Right lobe of liver (tissue), 6 donors: ENCODE results near the gene HSDL1. TPM values are rescaled to one million over a fixed set of nuclear protein-coding genes. Genes with fewer than 3 reads are reported as not detected.
"Not testable (repeated sequence)": the region's sequence is repeated elsewhere in the genome, so short reads cannot be mapped to it uniquely, and the experiment has no call there.

Experiments used
- ATAC-seq, 4 donors: fragments of 200-7000 bp; cut with Tn5 transposase; one replicate each; pipeline ENCODE4 v1.9.1; 2020; ENCODE audit warnings: mild to moderate bottlenecking in 4 of 4, moderate library complexity in 4 of 4
- DNase-seq, 3 donors: peaks; one replicate each; pipeline ENCODE4 v3.0.0-alpha.2; 2020
- H3K27ac ChIP-seq, 3 donors: fragments of 200-600 bp; one replicate each; pipeline ENCODE4 v1.8.0; 2022
- H3K27me3 ChIP-seq, 2 donors: fragments of 200-600 bp; one replicate each; pipeline ENCODE4 v1.8.0; 2022
- H3K36me3 ChIP-seq, 4 donors: fragments of 200-600 bp; sonication (generic) in 1 of 4; one replicate each; pipeline versions ENCODE4 v1.5.1 to v1.8.0; 2017 to 2022; ENCODE audit warnings: control low read depth in 1 of 4
- H3K4me1 ChIP-seq, 4 donors: fragments of 200-600 bp; sonication (generic) in 1 of 4; one replicate each; pipeline versions ENCODE4 v1.5.1 to v1.8.0; 2017 to 2022; ENCODE audit warnings: control low read depth in 1 of 4
- H3K4me3 ChIP-seq, 3 donors: fragments of 200-600 bp; one replicate each; pipeline ENCODE4 v1.8.0; 2022
- H3K9me3 ChIP-seq, 4 donors: fragments of 200-600 bp; sonication (generic) in 1 of 4; one replicate each; pipeline versions ENCODE4 v1.5.1 to v1.8.0; 2017 to 2022; ENCODE audit warnings: control low read depth in 1 of 4
- CTCF ChIP-seq, 4 donors: fragments of 200-600 bp in 3 of 4; fragments of 450-650 bp in 1 of 4; IDR thresholded peaks; one replicate each; pipeline versions ENCODE4 v1.5.1 to v1.8.0; 2016 to 2022; ENCODE audit warnings: antibody characterized with exemption in 4 of 4, mild to moderate bottlenecking in 2 of 4
- POLR2A ChIP-seq: fragments of 450-650 bp; IDR thresholded peaks from one replicate; pipeline ENCODE4 v1.6.1; 2017; ENCODE audit warnings: antibody characterized with exemption, mild to moderate bottlenecking
- WGBS: methylation state at CpG from one replicate; pipeline ENCODE4 v1.1.6; 2018; ENCODE audit warnings: low coverage, low lambda C conversion rate; ENCODE audit not compliant: insufficient coverage; ENCODE audit errors: missing lambda C conversion rate; 5-methylcytosine and 5-hydroxymethylcytosine counted together
- intact Hi-C, 2 donors: fragments of 100-400 bp; cut with DNase I; formaldehyde crosslinking; loops; one replicate each; pipeline versions ENCODE4 v1.11.2 to v1.14.1; 2022
- total RNA-seq, 6 experiments: library from RNA; depleted of rRNA in 2 of 6; stranded (reverse); fragments of >200 nt in 2 of 6; fragmentation: NEBNext Ultra II Directional in 3 of 6; extraction: Animal tissue kit (Norgen Biotek cat#: 25700) in 3 of 6; gene quantifications; one replicate each; pipeline versions ENCODE4 v1.1.0 to v1.2.4, GENCODE V29; 2016 to 2023
- donor health status: DM: no; HTN: yes; CAD: no.
- donor health status: DM: no; HTN: no; CAD: no.
- donor health status: DM: no; HTN: no; CAD: no.
- donor health status: DM: no; HTN: yes; CAD: no.
- donor health status: DM: no; HTN: yes; CAD: no.

The HSDL1 gene
- total RNA-seq, 6 experiments from 2014 or later = 4.3 to 8.1 (median 6.2) TPM

- TF ChIP-seq CTCF (IDR thresholded peaks at IDR 0.05) (no peak), POLR2A (peak; percentile 69)
- H3K27me3 ChIP-seq = no peaks in the 10 kb centered on the region
- ATAC-seq (peak; percentile 98 to 99 (median 98)), DNase-seq (peak; percentile 99)
- no peaks in the 10 kb centered on the region for H3K36me3 ChIP-seq
- under 1% methylated on average over 15 of the region's 94 CpGs for WGBS
- H3K27ac ChIP-seq = peak within 1 kb of the TSS; percentile 82 to 90 (median 84)
- H3K4me1 ChIP-seq = peaks cover 0 to 15% (median 0%) of the 10 kb centered on the region in 4 donors
- peak within 1 kb of the TSS; percentile 78 to 98 (median 96) for H3K4me3 ChIP-seq
- intact Hi-C loops = no loop called here
- no peaks in the 10 kb centered on the region for H3K9me3 ChIP-seq
Observed at GRCh38 chr16:84116720-84117493, 28.1 kb downstream of the HSDL1 start, which contains the start of gene MBTPS1. MBTPS1 (minus strand) TSS chr16:84116942; CDS start chr16:84101783, 15,159 bp downstream.

- WGBS = under 1% methylated on average over 24 of the region's 57 CpGs
- Histone ChIP-seq H3K27ac (peak overlapping the region; percentile 82 to 90 (median 84)), H3K27me3 (no peaks in the 10 kb centered on the region), H3K36me3 (no peaks in the 10 kb centered on the region), H3K9me3 (no peaks in the 10 kb centered on the region), H3K4me1 (peaks cover 0 to 15% (median 0%) of the 10 kb centered on the region in 4 donors), H3K4me3 (peak overlapping the region; percentile 78 to 98 (median 96))
- TF ChIP-seq CTCF (IDR thresholded peaks at IDR 0.05) (peak; percentile 21 to 45 (median 36)), POLR2A (no peak)
- intact Hi-C loops = no loop called here
- ATAC-seq (peak; percentile 35 to 45 (median 40)), DNase-seq (peak; percentile 64 to 73 (median 69))
Observed at GRCh38 chr16:84115919-84116719, 28.9 kb downstream of the HSDL1 start.

DNA sequence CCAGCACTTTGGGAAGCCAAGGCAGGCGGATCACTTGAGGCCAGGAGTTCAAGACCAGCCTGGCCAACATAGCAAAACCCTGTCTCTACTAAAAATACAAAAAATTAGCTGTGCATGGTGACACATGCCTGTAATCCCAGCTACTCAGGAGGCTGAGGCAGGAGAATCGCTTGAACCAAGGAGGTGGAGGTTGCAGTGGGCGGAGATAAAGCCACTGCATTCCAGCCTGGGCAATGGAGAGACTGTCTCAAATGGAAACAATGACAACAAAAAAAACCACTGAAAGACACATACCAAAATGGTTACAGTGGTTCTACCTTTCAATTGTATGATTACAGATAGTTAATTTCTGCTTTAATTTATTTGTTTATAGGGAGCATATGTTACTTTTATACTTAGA is 33.0 kb downstream of the HSDL1 start:
- ATAC-seq, intact Hi-C loops, H3K9me3 ChIP-seq, H3K27me3 ChIP-seq, H3K27ac ChIP-seq, H3K4me3 ChIP-seq, H3K36me3 ChIP-seq, DNase-seq: not testable (repeated sequence)
- WGBS = 84% methylated on average over 3 of the region's 3 CpGs
- peaks cover 0 to 11% (median 0%) of the 10 kb centered on the region in 4 donors for H3K4me1 ChIP-seq

- no peaks in the 10 kb centered on the region for H3K9me3 ChIP-seq
- peaks cover 0 to 11% (median 0%) of the 10 kb centered on the region in 4 donors for H3K4me1 ChIP-seq
- TF ChIP-seq CTCF (IDR thresholded peaks at IDR 0.05) (no peak), POLR2A (no peak)
- no peak overlapping the region for H3K4me3 ChIP-seq
- ATAC-seq (no peak), DNase-seq (no peak)
- no peak overlapping the region for H3K27ac ChIP-seq
- intact Hi-C loops = no loop called here
- WGBS = 79% methylated on average over 2 of the region's 3 CpGs
- H3K27me3 ChIP-seq = no peaks in the 10 kb centered on the region
- peaks cover 0 to 3% (median 0%) of the 10 kb centered on the region in 4 donors for H3K36me3 ChIP-seq
Observed at GRCh38 chr16:84111525-84111924, 33.5 kb downstream of the HSDL1 start.
